Parathyroid adenoma (tissue), 2 donors: Measurements from ENCODE around the gene FBXO24.

ENCODE experiments used
- H2AFZ ChIP-seq: fragments of 300-600 bp; sonication (generic); one replicate; pipeline ENCODE4 v1.7.0; 2017; ENCODE audit warnings: antibody characterized with exemption, mild to moderate bottlenecking
- H3K27ac ChIP-seq: fragments of 300-600 bp; sonication (generic); one replicate; pipeline ENCODE4 v1.7.0; 2017
- H3K27me3 ChIP-seq: fragments of 300-600 bp; sonication (generic); one replicate; pipeline ENCODE4 v1.7.0; 2017; ENCODE audit warnings: low read length; ENCODE audit not compliant: control insufficient read depth, insufficient read depth
- H3K36me3 ChIP-seq: fragments of 300-600 bp; sonication (generic); one replicate; pipeline ENCODE4 v1.7.0; 2017; ENCODE audit warnings: low read length; ENCODE audit not compliant: control insufficient read depth, insufficient read depth
- H3K4me1 ChIP-seq: fragments of 300-600 bp; sonication (generic); one replicate; pipeline ENCODE4 v1.7.0; 2017; ENCODE audit warnings: control low read depth
- H3K4me2 ChIP-seq: fragments of 300-600 bp; sonication (generic); one replicate; pipeline ENCODE4 v1.7.0; 2017; ENCODE audit warnings: low read length
- H3K4me3 ChIP-seq: fragments of 300-600 bp; sonication (generic); one replicate; pipeline ENCODE4 v1.7.0; 2017; ENCODE audit warnings: low read depth, low read length
- H3K79me2 ChIP-seq: fragments of 300-600 bp; sonication (generic); one replicate; pipeline ENCODE4 v1.7.0; 2017; ENCODE audit warnings: control low read depth
- H3K9ac ChIP-seq: fragments of 300-600 bp; sonication (generic); one replicate; pipeline ENCODE4 v1.7.0; 2017; ENCODE audit warnings: mild to moderate bottlenecking
- H3K9me3 ChIP-seq: fragments of 300-600 bp; sonication (generic); one replicate; pipeline ENCODE4 v1.7.0; 2017; ENCODE audit warnings: low read length; ENCODE audit not compliant: control insufficient read depth
- CTCF ChIP-seq: fragments of 300-600 bp; sonication (generic); IDR thresholded peaks from one replicate; pipeline ENCODE4 v1.7.0; 2017; ENCODE audit warnings: antibody characterized with exemption, mild to moderate bottlenecking
- donor health status: primary hyperparathyroidism.

Gene FBXO24

GRCh38 chr7:100588438-100588837 lies 2.3 kb downstream of the FBXO24 start:
- no peak overlapping the region for H3K4me3 ChIP-seq
- peaks cover 12% of the 10 kb centered on the region for H3K4me1 ChIP-seq
- no peaks in the 10 kb centered on the region for H3K36me3 ChIP-seq
- peak; percentile 45 for TF ChIP-seq CTCF
- no peaks in the 10 kb centered on the region for H3K9me3 ChIP-seq
- no peak overlapping the region for H2AFZ ChIP-seq
- no peaks in the 10 kb centered on the region for H3K27me3 ChIP-seq
- no peak overlapping the region for H3K27ac ChIP-seq
- no peaks in the 10 kb centered on the region for H3K79me2 ChIP-seq
- H3K4me2 ChIP-seq, result no peak overlapping the region
- H3K9ac ChIP-seq, result no peak overlapping the region

GRCh38 chr7:100589341-100589947 lies 3.3 kb downstream of the FBXO24 start:
- Histone ChIP-seq H3K9ac (no peak overlapping the region), H3K4me1 (peaks cover 5% of the 10 kb centered on the region), H3K9me3 (no peaks in the 10 kb centered on the region), H3K79me2 (no peaks in the 10 kb centered on the region), H3K27ac (no peak overlapping the region), H3K27me3 (no peaks in the 10 kb centered on the region), H3K36me3 (no peaks in the 10 kb centered on the region), H2AFZ (no peak overlapping the region), H3K4me3 (no peak overlapping the region), H3K4me2 (no peak overlapping the region)
- TF ChIP-seq CTCF, result no peak

GRCh38 chr7:100590077-100590737 lies 4.1 kb downstream of the FBXO24 start:
- no peak overlapping the region for H3K9ac ChIP-seq
- no peaks in the 10 kb centered on the region for H3K4me1 ChIP-seq
- H3K27ac ChIP-seq, result no peak overlapping the region
- H3K4me3 ChIP-seq, result no peak overlapping the region
- H3K4me2 ChIP-seq, result no peak overlapping the region
- no peak for TF ChIP-seq CTCF
- no peaks in the 10 kb centered on the region for H3K27me3 ChIP-seq
- H3K36me3 ChIP-seq, result no peaks in the 10 kb centered on the region
- H2AFZ ChIP-seq, result no peak overlapping the region
- no peaks in the 10 kb centered on the region for H3K79me2 ChIP-seq
- H3K9me3 ChIP-seq, result no peaks in the 10 kb centered on the region

GRCh38 chr7:100591596-100591995 lies 5.5 kb downstream of the FBXO24 start:
- Histone ChIP-seq H3K27me3 (no peaks in the 10 kb centered on the region), H3K4me1 (no peaks in the 10 kb centered on the region), H3K4me3 (no peak overlapping the region), H2AFZ (no peak overlapping the region), H3K27ac (no peak overlapping the region), H3K36me3 (no peaks in the 10 kb centered on the region), H3K9ac (no peak overlapping the region), H3K4me2 (no peak overlapping the region), H3K79me2 (no peaks in the 10 kb centered on the region), H3K9me3 (no peaks in the 10 kb centered on the region)
- TF ChIP-seq CTCF, result no peak

- no peaks in the 10 kb centered on the region for H3K4me1 ChIP-seq
- no peak overlapping the region for H3K4me2 ChIP-seq
- H3K36me3 ChIP-seq, result no peaks in the 10 kb centered on the region
- no peak for TF ChIP-seq CTCF
- H2AFZ ChIP-seq, result no peak overlapping the region
- H3K27me3 ChIP-seq, result no peaks in the 10 kb centered on the region
- H3K9ac ChIP-seq, result no peak overlapping the region
- no peak overlapping the region for H3K27ac ChIP-seq
- H3K79me2 ChIP-seq, result no peaks in the 10 kb centered on the region
- H3K4me3 ChIP-seq, result no peak overlapping the region
- no peaks in the 10 kb centered on the region for H3K9me3 ChIP-seq
Measured at GRCh38 chr7:100595188-100595587, 9.1 kb downstream of the FBXO24 start.
